Astrocyte of the cerebellum (primary cell): Measurements from ENCODE around the gene PLPP2.
A peak's percentile ranks its signal among the peaks of the same experiment; 100 is the strongest.

Experiments
- DNase-seq: peaks from one replicate; pipeline ENCODE4 v3.0.0-alpha.2; 2011; ENCODE audit warnings: low read depth
- H3K4me3 ChIP-seq: 2 replicates; pipeline ENCODE4 v1.5.1; 2011; ENCODE audit warnings: mild to moderate bottlenecking, low read depth, low read length, moderate library complexity
- CTCF ChIP-seq: IDR thresholded peaks from 2 replicates; pipeline ENCODE4 v1.5.1; 2012; ENCODE audit warnings: low read length, low read depth, moderate library complexity, mild to moderate bottlenecking; ENCODE audit errors: missing control alignments
- in situ Hi-C: cut with HindIII; loops from 2 replicates; pipeline ENCODE4 v1.10.0; 2017; ENCODE audit warnings: low sequenced_read_pairs

The PLPP2 gene

GRCh38 chr19:289651-290371 is 1.4 kb downstream of the PLPP2 start:
- TF ChIP-seq CTCF = no peak
- in situ Hi-C loops = no loop called here
- DNase-seq = peak; percentile 22
- H3K4me3 ChIP-seq = peak overlapping the region; percentile 57

DNA sequence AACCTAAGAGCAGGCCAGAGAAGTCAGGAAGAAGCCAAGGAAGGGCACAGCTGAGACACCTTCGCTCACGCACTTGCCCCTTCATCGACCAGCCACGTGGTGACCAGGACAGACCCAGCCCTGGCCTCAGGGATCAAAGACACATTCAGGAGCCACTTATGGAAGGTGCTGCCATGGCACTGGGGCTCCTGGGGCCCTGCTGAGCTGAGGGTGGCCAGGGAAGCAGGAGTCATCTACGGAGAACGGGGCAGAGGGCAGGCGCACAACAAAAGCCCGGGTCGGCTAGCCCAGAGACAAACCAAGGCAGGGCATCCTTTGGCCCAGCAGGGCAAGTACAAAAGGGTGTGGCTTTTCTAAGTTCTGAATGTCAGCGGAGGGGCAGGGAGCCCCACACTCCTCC is 2.3 kb downstream of the PLPP2 start:
- in situ Hi-C loops = no loop called here
- DNase-seq = no peak
- no peak for TF ChIP-seq CTCF
- H3K4me3 ChIP-seq = no peak overlapping the region

DNA sequence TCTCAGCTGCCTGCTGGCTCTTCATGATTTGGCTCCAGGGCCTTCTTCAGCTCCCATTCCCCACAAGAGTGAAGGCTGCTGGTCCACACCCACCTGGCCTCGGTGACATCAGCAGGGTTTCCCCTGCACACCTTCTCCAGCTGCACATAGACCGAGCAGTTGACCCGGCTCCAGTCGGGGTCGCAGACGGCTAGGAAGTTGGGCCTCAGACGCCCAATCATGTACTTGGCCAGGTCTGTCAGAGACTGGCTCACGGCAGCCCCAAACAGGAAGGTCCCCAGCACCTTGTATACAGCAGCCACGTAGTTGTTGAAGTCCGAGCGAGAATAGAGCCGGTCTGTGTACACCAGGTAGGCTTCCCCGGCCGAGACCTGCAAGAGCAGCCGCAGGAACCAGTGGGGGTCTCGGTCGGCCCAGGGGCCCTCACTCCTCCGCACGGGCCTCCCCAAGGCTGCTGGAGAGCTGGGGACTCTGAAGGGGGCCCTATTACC is 3.8 kb downstream of the PLPP2 start:
- TF ChIP-seq CTCF = no peak
- in situ Hi-C loops = no loop called here
- H3K4me3 ChIP-seq = no peak overlapping the region
- DNase-seq = no peak

GRCh38 chr19:283395-283794 is 7.8 kb downstream of the PLPP2 start:
- in situ Hi-C loops = no loop called here
- no peak for TF ChIP-seq CTCF
- no peak overlapping the region for H3K4me3 ChIP-seq
- no peak for DNase-seq

- DNase-seq = no peak
- TF ChIP-seq CTCF = no peak
- in situ Hi-C loops = no loop called here
- H3K4me3 ChIP-seq = no peak overlapping the region
These were observed 8.7 kb downstream of the PLPP2 start for GRCh38 chr19:282501-282900.

DNA sequence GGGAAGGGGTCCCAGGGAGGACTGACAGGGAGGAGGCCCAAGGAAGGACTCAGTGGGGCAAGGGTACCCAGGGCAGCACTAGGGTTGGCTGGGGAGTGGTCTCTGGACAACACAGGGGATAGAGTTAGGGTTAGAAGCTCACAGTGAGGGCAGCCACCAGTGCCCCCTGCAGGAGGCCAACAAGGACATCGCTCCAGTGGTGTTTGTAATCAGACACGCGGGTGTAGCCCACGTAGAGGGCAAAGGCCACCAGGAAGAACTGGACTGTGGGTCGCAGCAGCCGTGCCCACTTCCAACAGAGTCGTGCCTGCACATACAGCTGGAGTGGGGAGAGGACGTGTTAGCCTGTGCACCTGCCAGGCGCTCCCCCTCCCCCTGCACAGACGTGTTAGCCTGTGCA is 9.2 kb downstream of the PLPP2 start:
- in situ Hi-C loops = no loop called here
- no peak for TF ChIP-seq CTCF
- DNase-seq = no peak
- no peak overlapping the region for H3K4me3 ChIP-seq
